ENCODE results near the gene HOXB9.

- TF ChIP-seq CTCF (IDR thresholded peaks at IDR 0.05) (no peak), POLR2A (IDR thresholded peaks at IDR 0.05) (no peak)
These were observed 2.6 kb downstream of the HOXB9 start for GRCh38 chr17:48623583-48623982.
